Putamen (tissue), 1 donor: ENCODE data around the gene DDX54.

Experiments used
- DNase-seq: peaks from one replicate; pipeline ENCODE4 v3.0.0-alpha.2; 2016; ENCODE audit warnings: low spot score

Gene DDX54

GRCh38 chr12:113162102-113163029, 22.9 kb downstream of the DDX54 start:
- DNase-seq = no peak

DNA sequence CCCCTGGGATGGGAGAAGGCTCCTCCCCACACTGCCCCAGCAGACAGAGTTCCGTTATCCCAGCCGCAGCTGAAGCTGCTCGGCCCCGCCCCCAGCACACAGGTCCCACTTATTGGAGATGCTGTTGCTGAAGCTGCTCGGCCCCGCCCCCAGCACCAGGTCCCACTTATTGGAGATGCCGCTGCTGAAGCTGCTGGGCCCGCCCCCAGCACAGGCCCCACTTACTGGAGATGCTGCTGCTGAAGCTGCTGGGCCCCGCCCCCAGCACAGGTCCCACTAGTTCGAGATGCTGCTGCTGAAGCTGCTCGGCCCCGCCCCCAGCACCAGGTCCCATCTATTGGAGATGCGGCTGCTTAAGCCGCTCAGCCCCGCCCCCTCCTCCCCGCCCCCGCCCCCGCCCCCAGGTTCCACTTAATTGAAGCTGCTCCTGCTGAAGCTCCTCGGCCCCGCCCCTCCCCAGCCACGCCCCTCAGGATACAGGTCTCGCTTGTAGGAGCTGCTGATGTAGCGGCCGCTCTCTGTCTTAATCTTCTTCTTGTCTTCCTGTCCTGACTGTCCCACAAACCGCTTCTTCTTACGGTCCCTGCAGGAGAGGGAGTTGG, 23.8 kb downstream of the DDX54 start:
- DNase-seq = peak; percentile 90

DNA sequence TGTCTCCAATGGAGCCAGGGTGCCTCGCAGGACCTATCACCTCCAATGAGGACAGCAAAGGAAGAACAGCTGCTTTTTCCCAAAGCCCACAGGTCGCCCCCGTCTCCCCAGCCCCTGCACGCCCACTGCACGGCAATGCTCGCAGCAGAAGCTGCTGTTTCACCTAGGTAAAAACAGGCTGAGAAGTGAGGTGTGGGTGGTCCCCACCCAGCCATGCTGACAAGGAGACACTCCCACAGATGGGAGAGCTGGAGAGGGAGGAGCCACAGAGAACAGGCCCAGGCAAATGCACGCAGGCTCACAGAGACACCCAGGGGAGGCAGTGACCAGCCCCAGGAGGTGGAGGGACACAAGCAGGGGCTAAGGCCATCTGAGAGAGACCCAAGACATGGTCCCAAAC, 25.3 kb downstream of the DDX54 start:
- DNase-seq = peak; percentile 80

DNA sequence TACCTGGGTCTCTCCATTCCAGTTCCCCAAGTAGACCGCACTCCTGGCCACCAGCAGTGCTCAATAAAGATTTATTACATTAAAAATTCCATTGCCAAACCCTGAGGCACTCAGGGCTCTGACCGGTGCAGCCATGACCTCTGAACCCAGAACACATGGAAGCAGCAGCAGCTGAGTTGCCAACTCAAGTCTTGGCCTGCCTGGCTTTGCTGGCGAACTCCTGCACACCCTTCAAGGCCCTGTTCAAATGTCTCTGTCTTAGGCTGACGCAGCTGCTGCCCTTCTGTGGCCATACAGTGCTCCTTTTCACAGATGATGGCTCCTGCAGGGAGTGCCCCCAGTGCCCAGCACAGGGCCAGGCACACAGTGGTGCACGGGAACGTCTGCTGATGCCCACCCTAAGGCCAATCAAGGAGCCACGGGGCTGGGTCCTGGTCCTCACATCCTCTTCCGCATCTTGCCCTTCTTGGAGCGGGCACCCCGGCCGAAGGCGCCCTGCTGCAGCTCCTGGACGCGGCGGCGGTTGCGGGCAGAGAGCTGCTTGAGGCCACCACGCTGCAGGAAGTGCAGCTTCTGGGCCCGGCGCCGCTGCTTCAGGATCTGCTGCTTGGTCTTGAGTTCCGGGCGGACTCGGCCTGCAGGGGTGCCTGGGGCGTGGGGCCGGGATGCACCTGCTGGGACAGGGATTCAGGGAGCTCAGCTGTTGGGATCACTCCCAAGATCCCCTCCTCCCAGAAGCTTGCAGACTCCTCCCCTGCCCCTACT, 26.7 kb downstream of the DDX54 start:
- no peak for DNase-seq

DNA sequence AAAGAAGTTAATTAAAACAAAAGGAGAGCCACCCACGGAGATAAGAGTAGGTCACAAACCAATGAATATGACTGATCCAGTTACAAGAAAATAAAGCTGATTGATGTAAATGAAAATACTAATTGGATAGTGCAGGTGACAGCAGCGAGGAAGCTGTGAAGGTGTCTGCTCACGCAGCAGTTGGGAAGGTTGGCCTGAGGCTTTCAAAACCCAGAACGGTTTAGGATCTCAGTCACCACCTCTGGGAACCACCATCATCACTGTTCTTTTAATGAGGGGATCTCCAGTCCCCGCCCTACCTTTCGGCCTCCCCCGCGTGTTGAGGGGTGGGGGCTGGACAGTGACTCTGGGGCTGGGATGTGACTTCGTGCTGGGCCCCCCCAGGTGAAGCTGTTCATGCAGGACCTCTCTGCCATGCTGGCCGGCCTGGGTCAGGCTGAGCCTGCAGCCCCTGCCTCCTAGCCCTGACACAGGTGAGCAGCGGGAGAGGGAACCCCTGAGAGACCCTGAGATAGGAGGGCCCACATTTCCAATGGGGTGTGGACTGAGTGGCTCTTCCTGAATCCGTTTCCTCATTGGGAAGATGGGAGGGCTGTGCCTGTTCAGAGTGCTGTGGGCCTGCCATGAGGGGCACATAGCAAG, 27.9 kb downstream of the DDX54 start:
- no peak for DNase-seq

GRCh38 chr12:113155646-113156045, 29.6 kb downstream of the DDX54 start:
- DNase-seq = no peak

DNA sequence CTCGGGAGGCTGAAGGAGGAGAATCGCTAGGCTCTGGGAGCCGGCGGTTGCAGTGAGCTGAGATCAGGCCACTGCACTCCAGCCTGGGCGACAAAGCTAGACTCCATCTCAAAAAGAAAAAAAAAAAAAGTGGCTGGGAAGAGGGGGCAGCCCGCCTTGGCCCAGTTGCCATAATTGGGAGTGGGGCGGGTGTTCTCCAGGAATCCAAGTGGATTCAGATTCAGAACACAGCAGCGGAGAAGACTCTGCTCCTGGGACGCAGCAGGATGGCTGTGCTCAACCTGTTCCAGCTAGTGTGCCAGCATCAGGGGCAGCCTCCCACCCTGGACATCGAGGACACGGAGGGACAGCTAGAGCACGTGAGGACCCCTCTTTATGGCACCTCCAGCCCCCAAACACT, 30.2 kb downstream of the DDX54 start:
- no peak for DNase-seq

- DNase-seq = no peak
These were observed 30.8 kb downstream of the DDX54 start for GRCh38 chr12:113154351-113154973.

- DNase-seq = peak; percentile 80
These were observed 32.2 kb downstream of the DDX54 start for GRCh38 chr12:113152835-113153814.

GRCh38 chr12:113152196-113152834, 33.0 kb downstream of the DDX54 start:
- DNase-seq = no peak

GRCh38 chr12:113151655-113152054, 33.6 kb downstream of the DDX54 start:
- DNase-seq = no peak

GRCh38 chr12:113149361-113150150, 35.7 kb downstream of the DDX54 start, which contains the start of gene CFAP73:
Gene CFAP73 (plus strand): TSS chr12:113149724. CDS start chr12:113149858, 134 bp downstream.
- no peak for DNase-seq

DNA sequence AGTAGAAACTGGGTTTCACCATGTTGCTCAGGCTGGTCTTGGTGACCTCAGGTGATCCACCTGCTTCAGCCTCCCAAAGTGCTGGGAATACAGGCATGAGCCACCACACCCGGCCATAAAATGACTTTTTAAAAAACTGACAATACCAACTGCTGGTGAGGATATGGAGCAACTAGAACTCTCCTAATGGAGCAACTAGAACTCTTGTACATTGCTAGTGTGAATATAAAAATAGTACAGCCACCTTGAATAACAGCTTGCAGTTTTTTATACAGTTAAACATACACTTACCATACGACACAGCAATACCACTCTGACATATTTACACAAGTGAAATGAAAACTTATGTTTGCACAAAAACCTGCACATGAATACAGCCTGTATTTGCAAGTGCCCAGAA, 38.3 kb downstream of the DDX54 start:
- no peak for DNase-seq

DNA sequence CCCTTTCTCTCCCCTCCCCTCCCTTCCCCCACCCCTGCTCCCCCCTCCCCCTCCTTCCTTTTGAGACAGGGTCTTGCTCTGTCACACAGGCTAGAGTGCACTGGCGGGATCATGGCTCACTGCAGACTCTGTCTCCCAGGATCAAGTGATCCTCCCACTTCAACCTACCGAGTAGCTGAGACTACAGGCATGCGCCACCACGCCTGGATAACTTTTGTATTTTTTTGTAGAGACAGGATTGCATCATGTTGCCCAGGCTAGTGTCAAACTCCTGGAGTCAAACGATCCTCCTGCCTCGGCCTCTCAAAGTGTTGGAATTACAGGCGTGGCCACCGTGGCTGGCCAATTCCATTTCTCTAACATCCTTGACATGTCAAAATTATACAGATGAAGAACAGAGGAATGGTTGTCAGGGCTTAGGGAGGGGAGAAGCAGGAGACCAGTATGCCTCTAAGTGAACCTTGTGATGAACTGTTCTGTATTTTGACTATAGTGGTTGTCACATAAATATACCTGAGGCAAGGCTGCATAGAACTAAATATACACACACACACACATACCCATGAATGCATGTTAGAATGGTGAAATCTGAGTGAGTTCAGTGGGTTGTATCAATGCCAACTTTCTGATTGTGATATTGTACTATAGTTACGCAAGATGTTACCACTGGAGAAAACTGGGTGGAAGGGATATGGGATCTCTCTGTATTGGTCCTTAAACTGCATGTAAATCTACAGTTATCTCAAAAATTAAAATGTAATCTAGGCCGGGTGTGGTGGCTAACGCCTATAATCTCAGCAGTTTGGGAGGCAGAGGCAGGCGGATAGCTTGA, 39.3 kb downstream of the DDX54 start:
- DNase-seq = no peak

- DNase-seq = no peak
These were observed 40.5 kb downstream of the DDX54 start for GRCh38 chr12:113144806-113145205.

- no peak for DNase-seq
These were observed 41.3 kb downstream of the DDX54 start for GRCh38 chr12:113143959-113144358.

- DNase-seq = no peak
These were observed 42.4 kb downstream of the DDX54 start for GRCh38 chr12:113142886-113143332.
